Caki2 (cell line): ENCODE results near the gene PPP2R3A. TPM values are rescaled to one million over a fixed set of nuclear protein-coding genes. Genes with fewer than 3 reads are reported as not detected.

Experiments used
- DNase-seq: peaks from one replicate; pipeline ENCODE4 v3.0.0-alpha.2; 2015; ENCODE audit warnings: low read depth
- in situ Hi-C: cut with HindIII; loops from 2 replicates; pipeline ENCODE4 v1.10.0; 2016; ENCODE audit warnings: low sequenced_read_pairs, low pct_unique_long_range_greater_than_20kb, mixed read lengths
- total RNA-seq: library from RNA; depleted of rRNA; stranded (reverse); fragments of >200 nt; shearing (Covaris generic); gene quantifications from 2 replicates; pipeline ENCODE4 v1.2.3, GENCODE V29; 2014; ENCODE audit warnings: low replicate concordance; rRNA removed

Gene PPP2R3A
- total RNA-seq, 1 experiment from 2014 or later, result 4.0 TPM

- in situ Hi-C loops, result no loop called here
- DNase-seq, result peak; percentile 100
These were observed 231.1 kb downstream of the PPP2R3A start for GRCh38 chr3:136196401-136197158.

GRCh38 chr3:136197159-136197793 lies 231.7 kb downstream of the PPP2R3A start:
- in situ Hi-C loops, result no loop called here
- no peak for DNase-seq

Other genes starting within 250 kb of the PPP2R3A start
- 6.4 and 8.8 TPM in 2 replicates for gene MSL2, start 230.6 kb downstream of the PPP2R3A start, total RNA-seq